ENCODE measurements around the gene PXYLP1. TPM values are rescaled to one million over a fixed set of nuclear protein-coding genes. Genes with fewer than 3 reads are reported as not detected.
"Not testable (repeated sequence)": the region's sequence is repeated elsewhere in the genome, so short reads cannot be mapped to it uniquely, and the experiment has no call there.

The PXYLP1 gene
- polyA plus RNA-seq, 3 donors: 4.1 to 10.9 (median 5.8) TPM

- Histone ChIP-seq H3K4me3 (replicated peaks in 1 of 3; ENCODE audit: low read depth in 2 of 3, low read length in 3 of 3) (peak overlapping the region; percentile 45 to 71 (median 64)), H3K27me3 (ENCODE audit: control insufficient read depth in 2 of 2, insufficient read depth in 2 of 2, low read length in 2 of 2) (no peaks in the 10 kb centered on the region), H3K36me3 (replicated peaks in 1 of 2; ENCODE audit: control insufficient read depth in 1 of 2, insufficient read depth in 2 of 2, low read length in 2 of 2) (peaks cover 18 to 39% of the 10 kb centered on the region in 2 donors), H2AFZ (ENCODE audit: insufficient read depth, low read depth, low read length, poor library complexity, severe bottlenecking) (peak overlapping the region; percentile 75), H3K27ac (ENCODE audit: low read depth in 1 of 2, low read length in 2 of 2) (peak overlapping the region in 1 of 2 donors; percentile 66), H3K4me2 (replicated peaks; ENCODE audit: extremely low read depth, low read length, poor library complexity, severe bottlenecking) (peak overlapping the region; percentile 71), H3K9me3 (replicated peaks in 1 of 2; ENCODE audit: control insufficient read depth in 1 of 2, insufficient read depth in 1 of 2, low read length in 2 of 2) (no peaks in the 10 kb centered on the region), H3K9ac (ENCODE audit: insufficient read depth, low read length, poor library complexity, severe bottlenecking) (peak overlapping the region; percentile 35), H4K20me1 (ENCODE audit: insufficient read depth, low read length) (no peaks in the 10 kb centered on the region), H3K79me2 (ENCODE audit: insufficient read depth, low read length) (no peaks in the 10 kb centered on the region), H3K4me1 (ENCODE audit: control insufficient read depth in 1 of 2, insufficient read depth in 2 of 2, low read length in 2 of 2) (no peaks in the 10 kb centered on the region)
- DNase-seq: peak in 1 of 3 donors; percentile 14
- no peak for TF ChIP-seq CTCF (IDR thresholded peaks at IDR 0.05)
- Mint-ChIP-seq H3K4me3 (peak overlapping the region; percentile 71 to 85), H3K4me1 (peaks cover 13% of the 10 kb centered on the region), H3K27ac (peak overlapping the region in 6 of 7 donors; percentile 15 to 87 (median 72)), H3K27me3 (ENCODE audit: low read depth in 3 of 3) (no peaks in the 10 kb centered on the region), H3K9me3 (peaks cover 0 to 3% (median 0%) of the 10 kb centered on the region in 7 donors), H3K36me3 (peaks cover 31 to 36% of the 10 kb centered on the region in 2 donors)
- no CpG with 5 or more reads among the region's 3 CpGs for WGBS (ENCODE audit: insufficient coverage)
- intact Hi-C loops (cut with micrococcal nuclease): no loop called here
Measured at GRCh38 chr3:141294301-141294700, 62.7 kb downstream of the PXYLP1 start.

GRCh38 chr3:141294848-141295247, 63.2 kb downstream of the PXYLP1 start:
- Histone ChIP-seq H3K4me3 (replicated peaks in 1 of 3; ENCODE audit: low read depth in 2 of 3, low read length in 3 of 3) (peak overlapping the region; percentile 45 to 71 (median 64)), H3K9ac (ENCODE audit: insufficient read depth, low read length, poor library complexity, severe bottlenecking) (peak overlapping the region; percentile 35), H3K36me3 (replicated peaks in 1 of 2; ENCODE audit: control insufficient read depth in 1 of 2, insufficient read depth in 2 of 2, low read length in 2 of 2) (peaks cover 18 to 34% of the 10 kb centered on the region in 2 donors), H3K9me3 (replicated peaks in 1 of 2; ENCODE audit: control insufficient read depth in 1 of 2, insufficient read depth in 1 of 2, low read length in 2 of 2) (no peaks in the 10 kb centered on the region), H3K4me1 (ENCODE audit: control insufficient read depth in 1 of 2, insufficient read depth in 2 of 2, low read length in 2 of 2) (no peaks in the 10 kb centered on the region), H4K20me1 (ENCODE audit: insufficient read depth, low read length) (no peaks in the 10 kb centered on the region), H3K27ac (ENCODE audit: low read depth in 1 of 2, low read length in 2 of 2) (peak overlapping the region in 1 of 2 donors; percentile 66), H3K27me3 (ENCODE audit: control insufficient read depth in 2 of 2, insufficient read depth in 2 of 2, low read length in 2 of 2) (no peaks in the 10 kb centered on the region), H3K79me2 (ENCODE audit: insufficient read depth, low read length) (no peaks in the 10 kb centered on the region), H2AFZ (ENCODE audit: insufficient read depth, low read depth, low read length, poor library complexity, severe bottlenecking) (peak overlapping the region; percentile 75), H3K4me2 (replicated peaks; ENCODE audit: extremely low read depth, low read length, poor library complexity, severe bottlenecking) (peak overlapping the region; percentile 71)
- intact Hi-C loops (cut with micrococcal nuclease): no loop called here
- no peak for TF ChIP-seq CTCF (IDR thresholded peaks at IDR 0.05)
- Mint-ChIP-seq H3K4me3 (peak overlapping the region; percentile 71 to 85), H3K36me3 (peaks cover 29 to 31% of the 10 kb centered on the region in 2 donors), H3K27ac (peak overlapping the region; percentile 15 to 87 (median 68)), H3K4me1 (peaks cover 12% of the 10 kb centered on the region), H3K27me3 (ENCODE audit: low read depth in 3 of 3) (no peaks in the 10 kb centered on the region), H3K9me3 (peaks cover 0 to 3% (median 0%) of the 10 kb centered on the region in 7 donors)
- DNase-seq: peak; percentile 14 to 47 (median 24)
- 80% methylated on average over 1 of the region's 2 CpGs for WGBS (ENCODE audit: insufficient coverage)

GRCh38 chr3:141300426-141300825, 68.8 kb downstream of the PXYLP1 start:
- not testable (repeated sequence) for H3K9me3 Mint-ChIP-seq; H3K4me3 Mint-ChIP-seq; H3K27ac Mint-ChIP-seq; H3K4me3 ChIP-seq (replicated peaks in 1 of 3; ENCODE audit: low read depth in 2 of 3, low read length in 3 of 3); H3K79me2 ChIP-seq (ENCODE audit: insufficient read depth, low read length); H2AFZ ChIP-seq (ENCODE audit: insufficient read depth, low read depth, low read length, poor library complexity, severe bottlenecking); H3K9ac ChIP-seq (ENCODE audit: insufficient read depth, low read length, poor library complexity, severe bottlenecking); DNase-seq; H3K36me3 Mint-ChIP-seq; H3K27ac ChIP-seq (ENCODE audit: low read depth in 1 of 2, low read length in 2 of 2); H3K27me3 Mint-ChIP-seq (ENCODE audit: low read depth in 3 of 3); H3K36me3 ChIP-seq (replicated peaks in 1 of 2; ENCODE audit: control insufficient read depth in 1 of 2, insufficient read depth in 2 of 2, low read length in 2 of 2); H4K20me1 ChIP-seq (ENCODE audit: insufficient read depth, low read length); H3K4me1 ChIP-seq (ENCODE audit: control insufficient read depth in 1 of 2, insufficient read depth in 2 of 2, low read length in 2 of 2); H3K9me3 ChIP-seq (replicated peaks in 1 of 2; ENCODE audit: control insufficient read depth in 1 of 2, insufficient read depth in 1 of 2, low read length in 2 of 2); H3K27me3 ChIP-seq (ENCODE audit: control insufficient read depth in 2 of 2, insufficient read depth in 2 of 2, low read length in 2 of 2); H3K4me2 ChIP-seq (replicated peaks; ENCODE audit: extremely low read depth, low read length, poor library complexity, severe bottlenecking)
- peaks cover 11% of the 10 kb centered on the region for H3K4me1 Mint-ChIP-seq
- no CpG with 5 or more reads among the region's 7 CpGs for WGBS (ENCODE audit: insufficient coverage)
- intact Hi-C loops (cut with micrococcal nuclease): loop anchor here in 1 of 2 donors (5.0 kb wide), 1 partner anchor 142 kb away; no protein-coding TSS in a partner anchor
